ENCODE measurements around the gene GLIS1.

Gene GLIS1

GRCh38 chr1:53546409-53547155 lies 192.4 kb downstream of the GLIS1 start:
- H3K4me3 ChIP-seq (ENCODE audit: low read depth, low read length): no peak overlapping the region
- no peak for DNase-seq (ENCODE audit: low read depth)
- no peak for TF ChIP-seq CTCF (conservative IDR thresholded peaks at IDR 0.05; ENCODE audit: low read depth, low read length)

- no peak overlapping the region for H3K4me3 ChIP-seq (ENCODE audit: low read depth, low read length)
- DNase-seq (ENCODE audit: low read depth): no peak
- no peak for TF ChIP-seq CTCF (conservative IDR thresholded peaks at IDR 0.05; ENCODE audit: low read depth, low read length)
Measured at GRCh38 chr1:53545663-53546408, 193.1 kb downstream of the GLIS1 start.

- no peak overlapping the region for H3K4me3 ChIP-seq (ENCODE audit: low read depth, low read length)
- TF ChIP-seq CTCF (conservative IDR thresholded peaks at IDR 0.05; ENCODE audit: low read depth, low read length): no peak
- no peak for DNase-seq (ENCODE audit: low read depth)
Measured at GRCh38 chr1:53544728-53545515, 194.0 kb downstream of the GLIS1 start.

- DNase-seq (ENCODE audit: low read depth): no peak
- H3K4me3 ChIP-seq (ENCODE audit: low read depth, low read length): no peak overlapping the region
- no peak for TF ChIP-seq CTCF (conservative IDR thresholded peaks at IDR 0.05; ENCODE audit: low read depth, low read length)
Measured at GRCh38 chr1:53543778-53544695, 194.9 kb downstream of the GLIS1 start.

- no peak overlapping the region for H3K4me3 ChIP-seq (ENCODE audit: low read depth, low read length)
- no peak for DNase-seq (ENCODE audit: low read depth)
- TF ChIP-seq CTCF (conservative IDR thresholded peaks at IDR 0.05; ENCODE audit: low read depth, low read length): no peak
Measured at GRCh38 chr1:53543130-53543777, 195.7 kb downstream of the GLIS1 start.

- TF ChIP-seq CTCF (conservative IDR thresholded peaks at IDR 0.05; ENCODE audit: low read depth, low read length): no peak
- H3K4me3 ChIP-seq (ENCODE audit: low read depth, low read length): no peak overlapping the region
- no peak for DNase-seq (ENCODE audit: low read depth)
Measured at GRCh38 chr1:53542551-53542950, 196.4 kb downstream of the GLIS1 start.
